T-helper 2 cell treated with Interferon-gamma antibody and Interleukin-4, amounts not matched to agents 5 μg/mL and 100 μg/mL, for 36 hours (primary cell): ENCODE data around the gene GRID1.

Source experiments
- DNase-seq: peaks from one replicate; pipeline ENCODE4 v3.0.0; 2021; ENCODE audit warnings: low spot score
- H3K27ac Mint-ChIP-seq: one replicate; pipeline ENCODE4 v1.8.0; 2021; ENCODE audit warnings: mild to moderate bottlenecking, mixed read lengths
- H3K27me3 Mint-ChIP-seq: one replicate; pipeline ENCODE4 v1.8.0; 2021; ENCODE audit warnings: low read depth, mixed read lengths
- H3K36me3 Mint-ChIP-seq: one replicate; pipeline ENCODE4 v1.8.0; 2021; ENCODE audit warnings: low read depth, mixed read lengths
- H3K4me1 Mint-ChIP-seq: one replicate; pipeline ENCODE4 v1.8.0; 2021; ENCODE audit warnings: low read depth, mixed read lengths
- H3K4me3 Mint-ChIP-seq: one replicate; pipeline ENCODE4 v1.8.0; 2022; ENCODE audit warnings: mild to moderate bottlenecking, moderate library complexity, mixed read lengths
- H3K9me3 Mint-ChIP-seq: one replicate; pipeline ENCODE4 v1.8.0; 2021; ENCODE audit warnings: mixed read lengths

Gene GRID1

DNA sequence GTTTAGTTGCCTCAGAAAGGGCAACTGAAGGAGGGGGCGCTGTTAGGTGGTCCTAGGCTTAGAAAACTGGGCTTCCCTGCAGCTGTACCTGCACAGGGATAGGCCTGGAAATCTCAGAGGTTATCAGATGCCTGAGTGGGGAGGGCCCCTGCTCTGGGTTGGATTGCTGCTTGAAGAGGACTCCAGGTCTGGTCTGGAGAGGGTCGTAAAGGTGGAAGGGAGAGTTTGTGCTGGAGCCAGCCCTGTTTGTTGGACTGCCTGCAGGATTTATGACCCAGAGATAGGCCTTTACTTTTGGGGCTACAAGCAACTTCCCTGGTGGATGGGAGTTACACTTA, 765.9 kb downstream of the GRID1 start:
- H3K9me3 Mint-ChIP-seq = no peaks in the 10 kb centered on the region
- no peaks in the 10 kb centered on the region for H3K36me3 Mint-ChIP-seq
- no peak overlapping the region for H3K27ac Mint-ChIP-seq
- H3K4me3 Mint-ChIP-seq = no peak overlapping the region
- peaks cover 11% of the 10 kb centered on the region for H3K27me3 Mint-ChIP-seq
- no peak for DNase-seq
- peaks cover 10% of the 10 kb centered on the region for H3K4me1 Mint-ChIP-seq

DNA sequence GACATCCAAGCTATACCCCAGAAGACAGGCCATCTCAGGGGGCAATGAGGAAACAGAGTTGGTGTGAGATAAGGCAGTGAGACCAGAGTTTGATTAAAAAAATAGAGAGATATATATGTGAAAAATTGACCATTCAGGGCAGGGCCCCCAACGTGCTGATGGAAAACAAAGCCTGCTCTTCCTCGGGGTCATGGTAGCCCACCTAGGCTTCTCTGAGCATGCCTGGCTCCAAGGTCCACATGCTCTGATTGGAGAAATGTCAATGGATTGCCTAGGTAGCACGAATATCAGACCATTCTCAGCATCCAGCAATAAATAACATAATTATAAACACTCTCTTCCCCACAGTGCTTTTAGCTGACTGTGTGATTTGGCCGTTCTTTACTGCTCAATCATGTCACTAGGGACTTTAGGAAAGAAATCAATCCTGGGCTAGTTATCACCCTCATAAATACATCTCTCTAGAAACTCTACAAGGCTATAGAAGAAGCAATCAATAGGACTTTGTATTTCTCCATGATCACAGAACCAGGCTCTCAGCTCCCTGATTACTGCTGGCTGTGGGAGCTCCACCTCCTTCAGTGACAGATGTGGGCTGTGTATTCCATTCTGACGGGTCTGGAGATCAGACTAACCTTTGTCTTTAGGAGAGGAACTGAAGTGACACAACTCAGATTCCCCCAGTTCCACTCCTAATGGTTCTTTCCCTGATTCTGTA, 766.4 kb downstream of the GRID1 start:
- Mint-ChIP-seq H3K27me3 (peaks cover 8% of the 10 kb centered on the region), H3K27ac (no peak overlapping the region), H3K4me3 (no peak overlapping the region), H3K4me1 (peaks cover 10% of the 10 kb centered on the region), H3K36me3 (no peaks in the 10 kb centered on the region), H3K9me3 (no peaks in the 10 kb centered on the region)
- DNase-seq = no peak

DNA sequence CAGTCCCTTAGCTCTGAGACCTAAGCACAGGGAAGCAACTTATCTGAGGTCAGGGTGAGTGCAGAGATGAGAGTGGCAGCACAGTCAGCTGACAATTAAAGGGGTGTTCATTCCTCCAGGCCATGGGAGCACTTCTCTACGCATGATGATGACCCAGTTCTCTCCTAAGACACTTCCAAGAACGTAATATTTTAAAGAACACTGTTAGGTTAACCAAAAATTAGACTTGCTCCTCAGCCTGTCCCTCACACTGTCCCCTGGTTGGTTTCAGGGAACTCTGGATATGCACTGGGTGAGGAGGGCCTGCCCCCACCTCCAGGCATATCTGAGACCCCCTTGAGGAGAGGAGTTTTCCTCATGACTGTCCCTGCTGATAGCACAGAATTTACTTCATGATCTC, 767.5 kb downstream of the GRID1 start:
- Mint-ChIP-seq H3K4me3 (no peak overlapping the region), H3K27ac (no peak overlapping the region), H3K9me3 (no peaks in the 10 kb centered on the region), H3K27me3 (peaks cover 5% of the 10 kb centered on the region), H3K4me1 (peaks cover 17% of the 10 kb centered on the region), H3K36me3 (no peaks in the 10 kb centered on the region)
- DNase-seq = no peak

DNA sequence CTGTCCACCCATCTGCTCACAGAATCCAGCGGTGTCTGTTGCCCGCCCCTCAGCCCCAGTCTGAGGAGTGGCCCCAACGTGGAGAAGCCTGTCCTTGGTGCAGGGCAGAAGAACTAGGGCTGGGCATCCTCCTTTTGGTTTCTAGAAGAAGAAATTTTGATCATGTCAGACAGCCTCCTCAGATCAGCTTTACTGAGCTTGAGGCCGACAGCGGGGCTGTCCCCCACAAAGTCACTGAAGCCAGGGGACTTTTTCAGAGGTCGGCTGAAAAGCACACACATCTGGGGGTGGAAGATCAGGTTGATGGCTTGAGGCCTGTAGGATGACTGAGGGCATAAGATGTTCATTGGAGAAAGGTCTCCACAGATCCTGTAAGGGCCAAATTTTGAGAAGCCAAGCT, 767.9 kb downstream of the GRID1 start:
- Mint-ChIP-seq H3K27me3 (peaks cover 6% of the 10 kb centered on the region), H3K27ac (no peak overlapping the region), H3K4me3 (no peak overlapping the region), H3K4me1 (peaks cover 16% of the 10 kb centered on the region), H3K36me3 (no peaks in the 10 kb centered on the region), H3K9me3 (no peaks in the 10 kb centered on the region)
- no peak for DNase-seq

DNA sequence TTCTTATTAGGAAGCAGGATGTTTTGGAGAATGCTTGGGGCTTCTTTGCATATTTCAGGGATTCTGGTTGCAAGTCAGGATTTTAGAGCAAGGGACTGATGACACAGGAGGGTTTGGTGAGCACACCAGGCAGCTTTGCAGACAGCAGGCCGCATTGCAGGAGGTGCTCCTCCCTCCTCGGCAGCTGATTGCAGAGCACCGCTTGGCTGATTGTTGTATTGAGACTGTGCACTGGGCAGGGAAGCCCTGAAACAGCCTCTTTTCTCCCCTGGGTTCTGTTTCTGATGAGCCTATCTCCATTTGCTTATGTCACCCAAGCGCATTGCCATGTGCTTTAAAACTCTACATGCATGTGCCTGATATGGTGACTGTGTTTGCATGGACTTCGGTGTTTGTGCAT, 769.6 kb downstream of the GRID1 start:
- H3K27ac Mint-ChIP-seq = no peak overlapping the region
- H3K4me1 Mint-ChIP-seq = peaks cover 7% of the 10 kb centered on the region
- no peaks in the 10 kb centered on the region for H3K9me3 Mint-ChIP-seq
- no peak for DNase-seq
- no peaks in the 10 kb centered on the region for H3K36me3 Mint-ChIP-seq
- no peak overlapping the region for H3K4me3 Mint-ChIP-seq
- peaks cover 7% of the 10 kb centered on the region for H3K27me3 Mint-ChIP-seq

DNA sequence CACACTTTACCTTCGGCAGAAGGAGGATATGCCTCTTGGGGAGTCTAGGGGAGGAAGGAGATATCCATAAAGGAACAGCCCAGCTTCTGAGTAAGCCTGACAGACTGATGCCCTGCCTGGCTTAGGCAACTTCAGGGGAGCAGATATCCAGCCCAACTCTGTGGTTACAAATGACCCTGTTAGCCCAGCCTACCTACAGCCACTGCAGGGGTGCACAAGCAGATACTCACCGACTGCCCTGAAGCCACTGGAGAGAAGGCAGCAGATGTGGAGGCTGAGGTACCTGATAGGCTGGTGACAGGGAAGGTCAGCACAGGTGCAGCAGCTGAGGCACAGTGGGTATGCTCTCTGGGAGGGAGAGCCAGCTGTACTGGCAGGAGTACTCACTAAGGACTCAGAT, 770.2 kb downstream of the GRID1 start:
- H3K9me3 Mint-ChIP-seq = no peaks in the 10 kb centered on the region
- H3K36me3 Mint-ChIP-seq = no peaks in the 10 kb centered on the region
- no peak overlapping the region for H3K27ac Mint-ChIP-seq
- no peak overlapping the region for H3K4me3 Mint-ChIP-seq
- peak; percentile 0 for DNase-seq
- H3K4me1 Mint-ChIP-seq = peaks cover 7% of the 10 kb centered on the region
- peaks cover 7% of the 10 kb centered on the region for H3K27me3 Mint-ChIP-seq

DNA sequence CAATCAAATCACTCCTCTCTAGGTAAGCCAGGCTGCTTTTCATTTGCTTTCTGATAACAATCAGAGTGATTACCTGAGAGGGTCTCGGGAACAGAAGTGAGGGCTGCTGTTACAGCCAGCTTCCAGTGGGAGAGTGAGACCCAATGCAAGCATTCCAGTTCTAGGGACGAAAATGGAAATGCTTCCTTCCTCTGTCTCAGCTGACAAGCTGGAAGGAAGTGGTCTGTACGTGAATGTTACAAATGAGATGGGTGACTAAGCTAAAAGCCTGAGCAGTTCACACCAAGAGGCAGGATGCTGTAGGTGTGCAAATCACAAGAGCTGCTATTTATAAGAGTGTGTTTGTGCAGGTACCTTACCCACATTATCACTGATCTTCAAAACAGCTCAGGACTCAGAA, 772.4 kb downstream of the GRID1 start:
- no peak overlapping the region for H3K27ac Mint-ChIP-seq
- DNase-seq = no peak

DNA sequence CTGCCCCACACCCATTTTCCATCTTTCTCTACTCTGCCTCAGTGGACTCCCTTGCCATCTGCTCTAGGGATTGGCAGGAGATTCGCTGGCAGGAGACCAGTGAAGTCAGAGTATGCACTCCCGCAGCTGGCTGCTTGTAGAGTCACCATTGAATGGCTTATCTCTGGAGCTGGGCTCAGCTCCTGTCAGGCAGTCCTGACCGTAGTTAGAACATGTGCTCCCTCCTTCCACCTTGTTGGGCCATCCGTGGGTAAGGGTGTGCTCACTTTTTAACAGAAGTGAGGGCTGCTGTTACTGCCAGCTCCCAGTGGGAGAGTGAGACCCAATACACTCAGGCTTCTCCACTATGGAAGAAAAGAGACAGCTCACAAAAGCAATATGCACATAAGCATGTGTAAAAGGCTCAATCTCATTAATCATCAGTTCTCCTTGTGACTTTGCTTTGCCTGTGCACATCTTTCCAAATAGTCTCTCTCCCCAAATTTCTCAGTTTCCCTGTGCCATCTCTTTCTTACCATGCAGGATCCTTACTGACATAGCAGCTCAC, 773.3 kb downstream of the GRID1 start:
- Mint-ChIP-seq H3K27ac (no peak overlapping the region), H3K4me1 (peaks cover 7% of the 10 kb centered on the region), H3K36me3 (no peaks in the 10 kb centered on the region), H3K27me3 (peaks cover 9% of the 10 kb centered on the region), H3K9me3 (no peaks in the 10 kb centered on the region), H3K4me3 (no peak overlapping the region)
- no peak for DNase-seq

More for the DNA sequence above, 772.4 kb downstream of the GRID1 start:
- no peaks in the 10 kb centered on the region for H3K9me3 Mint-ChIP-seq
- peaks cover 7% of the 10 kb centered on the region for H3K4me1 Mint-ChIP-seq
- H3K4me3 Mint-ChIP-seq = no peak overlapping the region
- no peaks in the 10 kb centered on the region for H3K36me3 Mint-ChIP-seq
- peaks cover 7% of the 10 kb centered on the region for H3K27me3 Mint-ChIP-seq

DNA sequence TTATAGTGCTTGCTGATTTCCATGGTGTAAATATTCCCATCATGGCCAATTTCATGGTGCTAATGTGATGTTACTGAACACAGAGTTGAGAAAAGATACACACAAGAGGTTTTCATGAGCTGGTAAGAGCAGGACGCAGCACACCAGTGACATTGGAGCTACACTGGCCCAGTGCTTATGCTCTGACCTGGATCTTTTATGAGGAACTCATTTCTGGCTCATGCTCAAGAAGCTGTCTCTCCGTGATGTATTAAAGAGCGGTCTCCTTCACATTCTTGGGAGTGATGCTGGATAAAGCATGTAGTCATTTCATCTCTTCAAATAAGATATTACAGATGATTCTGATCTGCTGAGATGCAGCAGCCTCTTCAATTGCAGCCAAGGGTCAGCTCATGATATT, 785.2 kb downstream of the GRID1 start:
- Mint-ChIP-seq H3K4me3 (no peak overlapping the region), H3K36me3 (no peaks in the 10 kb centered on the region), H3K9me3 (no peaks in the 10 kb centered on the region), H3K4me1 (no peaks in the 10 kb centered on the region), H3K27me3 (no peaks in the 10 kb centered on the region), H3K27ac (no peak overlapping the region)
- DNase-seq = no peak

DNA sequence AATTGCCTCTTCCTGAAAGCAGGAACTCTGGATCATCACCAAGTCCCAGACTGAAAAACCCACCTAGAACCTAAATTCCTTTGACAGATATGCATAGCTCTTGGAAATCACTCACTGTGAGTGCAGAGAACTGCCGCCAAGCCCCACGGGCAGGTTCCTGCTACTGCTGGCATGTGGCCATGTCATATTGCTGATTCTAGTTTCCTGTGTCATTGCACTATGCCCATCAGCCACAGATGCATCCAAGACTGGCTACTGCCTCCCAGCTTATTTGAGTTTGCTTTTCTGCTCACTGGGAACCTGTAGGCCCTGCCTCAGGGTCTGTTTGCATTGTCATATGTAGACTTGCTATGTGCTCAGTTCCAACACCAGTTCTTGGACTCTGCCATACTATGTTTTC, 786.0 kb downstream of the GRID1 start:
- H3K4me1 Mint-ChIP-seq = no peaks in the 10 kb centered on the region
- no peaks in the 10 kb centered on the region for H3K9me3 Mint-ChIP-seq
- no peak overlapping the region for H3K27ac Mint-ChIP-seq
- no peaks in the 10 kb centered on the region for H3K36me3 Mint-ChIP-seq
- H3K4me3 Mint-ChIP-seq = no peak overlapping the region
- no peaks in the 10 kb centered on the region for H3K27me3 Mint-ChIP-seq
- DNase-seq = no peak

DNA sequence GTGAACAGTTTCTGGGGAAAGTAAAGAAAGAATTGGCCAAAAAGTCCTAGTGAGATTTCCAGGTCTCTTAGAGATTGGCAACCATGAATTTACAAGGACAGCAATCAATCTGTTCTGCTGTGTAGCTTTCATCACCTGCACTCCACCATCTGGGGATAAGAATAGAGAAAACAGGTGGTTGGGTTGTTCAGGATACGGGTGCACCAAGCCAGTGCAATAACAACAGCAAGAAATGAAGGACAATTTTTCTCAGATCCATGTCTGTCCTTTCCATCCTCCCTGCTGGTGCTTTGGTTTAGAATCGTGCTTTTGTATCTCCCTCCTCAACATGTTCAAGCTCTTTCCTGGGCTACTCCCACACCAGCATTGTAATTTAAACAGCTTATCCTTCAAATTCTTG, 787.7 kb downstream of the GRID1 start:
- Mint-ChIP-seq H3K4me1 (no peaks in the 10 kb centered on the region), H3K4me3 (no peak overlapping the region), H3K36me3 (no peaks in the 10 kb centered on the region), H3K27me3 (no peaks in the 10 kb centered on the region), H3K27ac (no peak overlapping the region), H3K9me3 (no peaks in the 10 kb centered on the region)
- no peak for DNase-seq

DNA sequence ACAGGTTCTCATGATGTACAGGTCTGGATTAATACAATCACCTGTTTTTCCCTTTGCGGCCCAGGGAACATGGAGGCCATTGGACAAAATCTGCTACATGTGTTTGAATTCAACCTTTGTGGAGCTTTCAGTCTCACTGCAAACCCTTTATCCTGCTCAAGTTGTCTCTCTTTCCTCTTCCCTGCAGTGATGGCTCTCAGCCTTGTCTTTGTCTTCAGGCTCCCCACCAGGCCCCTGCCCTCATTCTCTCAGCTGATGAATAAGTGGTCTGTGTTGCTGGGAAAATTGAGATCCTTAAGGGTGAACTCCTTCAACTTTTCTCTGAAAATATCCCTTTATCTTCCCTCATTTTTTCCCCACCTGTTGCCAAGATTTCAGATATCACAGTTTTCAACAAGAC, 791.2 kb downstream of the GRID1 start:
- no peak overlapping the region for H3K4me3 Mint-ChIP-seq
- no peaks in the 10 kb centered on the region for H3K4me1 Mint-ChIP-seq
- no peaks in the 10 kb centered on the region for H3K27me3 Mint-ChIP-seq
- H3K27ac Mint-ChIP-seq = no peak overlapping the region
- no peaks in the 10 kb centered on the region for H3K9me3 Mint-ChIP-seq
- no peaks in the 10 kb centered on the region for H3K36me3 Mint-ChIP-seq
- DNase-seq = no peak

DNA sequence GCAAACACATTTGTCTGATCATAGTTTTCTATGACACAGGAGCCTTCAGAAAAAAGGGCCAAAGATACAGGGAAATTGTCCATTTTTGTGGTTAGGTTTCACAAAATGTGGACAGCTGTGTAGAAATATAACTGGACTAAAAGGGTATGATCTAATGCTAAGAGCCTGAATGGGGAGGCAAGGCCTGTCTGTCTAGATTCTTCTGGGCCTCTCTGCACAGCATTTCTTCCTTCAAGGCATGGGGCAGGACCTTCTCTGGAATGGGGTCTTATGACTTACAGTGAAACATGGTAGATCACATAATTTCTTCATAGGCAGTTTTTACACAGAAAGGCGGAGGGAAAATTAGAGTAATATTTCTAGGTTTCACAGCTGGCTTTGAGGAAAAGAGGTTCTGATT, 795.7 kb downstream of the GRID1 start:
- Mint-ChIP-seq H3K27ac (no peak overlapping the region), H3K9me3 (no peaks in the 10 kb centered on the region), H3K4me1 (no peaks in the 10 kb centered on the region), H3K27me3 (no peaks in the 10 kb centered on the region), H3K4me3 (no peak overlapping the region), H3K36me3 (no peaks in the 10 kb centered on the region)
- no peak for DNase-seq

DNA sequence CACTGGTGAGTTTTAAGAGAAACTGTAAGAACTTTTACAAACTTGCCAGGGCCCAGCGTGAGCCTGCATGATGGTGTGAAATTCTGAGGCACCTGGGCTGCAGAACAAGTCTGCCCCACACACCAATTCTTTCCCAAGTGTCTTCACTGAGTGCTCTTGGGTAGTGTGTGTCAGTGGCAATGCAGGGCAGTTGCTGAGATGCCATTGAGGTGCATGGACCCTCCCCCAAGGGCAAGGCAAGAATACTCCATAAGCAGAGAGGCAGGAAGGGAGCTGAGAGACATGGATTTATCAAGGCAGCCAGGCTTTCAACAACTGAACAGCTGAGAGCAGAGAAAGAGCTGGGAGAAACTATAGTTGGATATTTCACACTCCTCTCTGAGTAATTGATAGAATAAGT, 801.2 kb downstream of the GRID1 start:
- H3K4me1 Mint-ChIP-seq = no peaks in the 10 kb centered on the region
- H3K27me3 Mint-ChIP-seq = peaks cover 2% of the 10 kb centered on the region
- H3K27ac Mint-ChIP-seq = no peak overlapping the region
- no peaks in the 10 kb centered on the region for H3K36me3 Mint-ChIP-seq
- H3K9me3 Mint-ChIP-seq = no peaks in the 10 kb centered on the region
- H3K4me3 Mint-ChIP-seq = no peak overlapping the region
- DNase-seq = no peak

DNA sequence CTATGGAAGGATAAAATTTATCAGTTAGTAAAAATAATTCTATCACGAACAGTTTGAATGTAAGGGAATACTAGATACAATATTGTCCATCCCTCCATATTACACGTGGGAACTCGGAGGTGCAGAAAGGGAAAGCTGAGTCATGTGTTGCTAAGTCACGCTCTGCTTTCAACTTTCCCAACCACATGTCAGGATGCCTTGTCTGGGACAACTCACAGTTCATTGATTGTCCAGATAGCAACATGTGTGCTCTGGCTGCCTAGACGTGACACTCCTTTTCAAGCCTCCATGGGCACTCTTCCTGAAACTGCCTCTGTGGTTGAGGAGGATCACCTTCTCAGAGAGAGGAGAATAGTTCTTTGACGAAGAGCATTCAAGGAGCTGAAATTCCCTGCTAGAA, 808.1 kb downstream of the GRID1 start:
- H3K4me3 Mint-ChIP-seq = no peak overlapping the region
- no peaks in the 10 kb centered on the region for H3K36me3 Mint-ChIP-seq
- no peaks in the 10 kb centered on the region for H3K4me1 Mint-ChIP-seq
- no peaks in the 10 kb centered on the region for H3K9me3 Mint-ChIP-seq
- peaks cover 5% of the 10 kb centered on the region for H3K27me3 Mint-ChIP-seq
- DNase-seq = no peak
- H3K27ac Mint-ChIP-seq = no peak overlapping the region
